Activated CD8-positive, alpha-beta memory T cell treated with anti-CD3 and anti-CD28 coated beads, Interleukin-2, amount 50 U/mL, for 4 hours (primary cell): Measurements from ENCODE around the gene CAPG.

Experiments
- DNase-seq: peaks from one replicate; pipeline ENCODE4 v3.0.0-alpha.2; 2020

Gene CAPG

DNA sequence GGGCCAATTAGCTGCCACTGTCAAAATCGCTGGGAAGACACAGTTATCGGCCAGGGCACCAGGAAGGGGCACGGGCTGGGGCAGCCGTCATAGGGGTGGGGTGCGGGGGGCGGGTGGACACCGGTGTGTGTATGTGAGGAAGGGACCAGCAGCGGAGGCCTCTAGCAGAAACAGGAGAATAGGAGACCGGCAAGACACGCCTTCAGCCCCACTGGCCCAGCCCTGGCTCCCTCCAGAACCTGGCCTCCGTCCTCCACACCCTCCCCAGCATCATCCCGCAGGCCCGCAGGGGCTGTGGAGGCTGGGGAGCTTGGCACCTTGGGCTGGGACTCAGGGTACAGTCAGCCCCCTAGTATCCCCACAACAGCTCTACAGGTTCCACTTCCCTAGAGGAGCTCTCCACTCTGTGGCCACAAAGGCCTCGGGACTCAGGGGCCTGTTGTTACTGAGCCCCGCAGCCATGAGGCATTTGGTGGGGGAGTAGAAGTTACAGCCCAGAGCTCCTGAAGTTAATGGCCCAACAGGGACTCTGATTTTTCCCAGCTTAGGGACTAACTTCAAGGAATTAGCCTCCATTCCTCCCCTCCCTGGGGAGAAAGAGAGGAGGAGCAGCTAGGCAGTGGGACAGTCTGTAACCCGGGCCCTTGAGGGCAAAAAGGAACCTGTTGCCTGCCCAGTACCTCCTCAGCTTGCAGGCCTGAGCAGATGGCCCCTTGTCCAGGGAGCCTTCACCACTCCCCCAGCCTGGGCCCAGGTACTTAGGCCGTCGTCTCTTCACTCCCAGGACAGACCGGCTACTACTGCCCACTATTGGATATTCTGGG lies 28.2 kb upstream of the CAPG start:
- no peak for DNase-seq

DNA sequence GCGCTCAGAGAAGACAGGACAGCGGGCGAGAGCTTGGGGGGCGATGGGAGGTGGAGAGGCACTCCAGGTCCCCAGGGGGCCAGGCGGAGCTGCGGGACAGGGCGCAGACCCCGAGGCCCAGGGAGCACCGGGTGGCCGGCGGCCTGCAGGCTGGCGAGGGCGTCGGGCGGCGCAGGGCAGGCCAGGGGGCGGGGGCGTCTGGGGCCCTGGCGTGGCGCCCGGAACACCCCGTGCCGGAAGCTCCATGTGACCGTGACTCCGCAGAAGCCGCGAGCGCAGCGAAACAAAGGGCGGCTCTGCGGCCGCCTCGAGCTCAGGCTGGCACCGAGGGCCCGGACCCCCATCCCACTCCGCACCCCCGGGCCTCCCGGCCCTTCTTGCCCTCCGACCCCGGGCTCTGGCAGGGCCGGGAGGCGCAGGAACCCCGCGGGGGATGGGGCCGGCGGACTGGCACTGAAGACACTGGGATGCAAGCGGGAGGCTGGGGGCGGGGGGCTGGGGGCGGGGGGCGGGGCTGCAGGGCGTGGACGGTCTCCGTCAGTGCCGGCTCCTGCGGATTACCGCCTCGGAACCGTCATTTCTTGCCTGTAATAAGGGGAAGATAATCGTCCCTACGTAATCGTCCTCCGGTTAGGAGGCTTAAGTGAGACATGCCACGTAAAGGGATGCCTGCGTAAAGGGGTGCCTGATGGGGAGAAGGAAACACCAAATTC lies 27.5 kb upstream of the CAPG start:
- DNase-seq, result peak; percentile 64

DNA sequence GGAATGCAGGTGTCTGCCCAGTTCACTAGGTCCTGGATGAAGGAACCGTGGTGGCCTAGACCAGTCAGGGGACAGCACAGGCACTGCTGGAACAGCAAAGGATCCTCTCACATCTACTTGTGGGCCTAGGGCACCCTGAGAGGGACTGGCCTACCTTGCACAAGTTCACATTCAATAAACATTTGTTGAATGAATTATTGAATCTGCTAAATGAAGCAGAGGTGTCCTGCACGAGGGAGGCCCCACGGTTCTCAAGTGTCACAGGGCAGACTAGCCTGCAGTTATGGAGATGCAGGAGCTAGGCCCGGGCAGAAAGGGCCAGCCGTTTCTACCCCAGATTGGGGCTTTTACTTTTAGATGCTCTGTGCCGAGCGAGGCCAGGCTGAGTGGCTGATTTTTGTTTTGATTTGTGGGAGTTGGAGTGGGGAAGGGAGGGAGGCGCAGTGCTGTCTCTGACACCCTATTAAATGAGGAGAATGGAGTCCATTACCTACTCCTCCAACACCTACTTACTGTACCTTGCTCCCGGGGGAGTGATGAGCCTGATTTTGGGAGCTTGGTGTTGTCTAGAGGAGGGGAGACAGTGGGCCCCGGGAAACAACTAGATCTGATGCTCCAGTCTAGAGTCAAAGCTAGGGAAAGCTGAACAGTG lies 26.8 kb upstream of the CAPG start:
- no peak for DNase-seq

DNA sequence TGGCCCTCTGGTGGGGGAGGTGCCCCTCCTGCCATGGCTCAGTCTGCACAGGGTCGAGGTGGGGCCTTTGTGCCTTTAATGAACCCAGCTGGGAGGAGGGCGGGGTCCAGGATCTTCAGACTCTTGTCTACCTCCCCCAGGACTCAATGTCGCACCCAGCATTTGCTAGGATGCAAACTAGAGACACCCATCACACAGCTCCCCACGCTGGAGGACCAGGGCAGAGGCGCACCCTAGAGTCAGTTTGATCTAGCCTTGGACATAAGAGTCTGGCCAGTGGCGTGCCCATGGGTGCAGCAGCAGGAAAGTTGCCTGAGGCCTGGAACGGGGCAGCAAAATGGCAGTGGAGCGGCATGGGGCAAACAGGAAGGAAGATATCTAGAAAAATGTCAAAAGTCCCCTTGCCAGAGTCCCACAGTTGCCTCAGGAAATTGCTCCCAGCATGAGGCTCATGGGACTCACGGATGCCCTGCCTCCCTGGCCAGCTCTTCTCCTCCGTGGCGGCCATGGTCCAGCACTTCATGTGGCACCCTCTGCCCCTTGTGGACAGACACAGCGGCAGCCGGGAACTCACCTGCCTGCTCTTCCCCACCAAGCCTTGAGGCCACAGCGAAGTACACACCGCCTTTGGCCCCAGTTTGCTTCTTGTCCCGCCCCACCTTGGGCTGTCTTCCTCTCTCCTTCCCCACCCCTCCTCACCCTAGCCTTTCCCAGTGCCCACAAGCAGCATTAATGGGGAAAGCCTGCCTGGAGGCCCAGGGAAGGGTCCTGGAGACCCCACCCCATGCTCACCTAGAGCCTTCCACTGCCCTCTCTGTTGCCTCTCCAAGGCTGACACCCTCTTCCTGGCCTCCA lies 26.0 kb upstream of the CAPG start:
- no peak for DNase-seq

DNA sequence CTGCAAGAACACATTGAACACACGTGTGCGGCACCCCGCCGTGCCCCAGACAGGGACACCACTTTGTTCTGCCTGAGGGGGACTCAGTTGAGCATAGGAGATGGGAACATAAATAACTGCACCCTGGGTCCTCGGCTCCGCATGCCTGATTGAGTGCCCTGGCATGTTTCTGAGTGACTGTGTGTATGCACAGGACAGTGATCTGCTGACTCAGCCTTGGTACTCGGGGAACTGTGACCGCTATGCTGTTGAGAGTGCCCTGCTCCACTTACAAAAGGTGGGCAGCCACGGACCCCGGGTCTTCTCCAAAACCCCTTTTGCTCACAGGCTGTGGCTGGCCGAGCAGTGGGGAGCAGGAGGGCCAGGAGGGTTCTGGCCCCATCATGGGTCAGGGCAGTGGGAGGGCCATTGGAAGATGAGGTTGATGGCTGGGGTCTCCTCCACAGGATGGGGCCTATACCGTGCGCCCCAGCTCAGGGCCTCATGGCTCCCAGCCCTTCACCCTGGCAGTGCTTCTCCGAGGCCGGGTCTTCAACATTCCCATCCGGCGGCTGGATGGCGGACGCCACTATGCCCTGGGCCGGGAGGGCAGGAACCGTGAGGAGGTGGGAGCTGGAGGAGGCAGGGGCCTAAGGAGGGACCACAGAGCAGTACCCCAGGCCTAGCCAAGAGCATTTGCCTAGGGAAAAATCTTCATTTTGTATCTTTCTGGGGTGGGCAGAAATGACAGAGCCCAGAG lies 25.2 kb upstream of the CAPG start:
- DNase-seq, result no peak

DNA sequence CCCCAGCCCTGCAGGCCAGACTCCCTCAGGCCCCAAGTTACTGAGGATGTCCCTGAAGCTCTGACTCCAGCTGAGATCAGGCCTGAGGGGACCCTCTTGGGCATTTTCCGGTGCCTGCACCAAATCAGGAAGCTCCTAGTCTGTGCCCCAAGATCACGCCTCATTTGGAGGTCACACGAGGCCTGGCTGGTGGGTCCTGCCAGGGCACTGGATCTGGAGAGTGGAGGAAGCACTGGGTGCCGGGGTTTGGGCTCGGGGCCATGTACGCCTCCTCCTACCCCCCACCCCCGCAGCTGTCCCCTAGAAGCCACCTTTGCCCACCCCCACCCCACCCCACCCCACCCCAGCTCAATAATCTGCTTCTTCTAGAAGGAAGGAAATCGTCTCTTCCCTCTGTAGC lies 24.5 kb upstream of the CAPG start:
- no peak for DNase-seq

DNA sequence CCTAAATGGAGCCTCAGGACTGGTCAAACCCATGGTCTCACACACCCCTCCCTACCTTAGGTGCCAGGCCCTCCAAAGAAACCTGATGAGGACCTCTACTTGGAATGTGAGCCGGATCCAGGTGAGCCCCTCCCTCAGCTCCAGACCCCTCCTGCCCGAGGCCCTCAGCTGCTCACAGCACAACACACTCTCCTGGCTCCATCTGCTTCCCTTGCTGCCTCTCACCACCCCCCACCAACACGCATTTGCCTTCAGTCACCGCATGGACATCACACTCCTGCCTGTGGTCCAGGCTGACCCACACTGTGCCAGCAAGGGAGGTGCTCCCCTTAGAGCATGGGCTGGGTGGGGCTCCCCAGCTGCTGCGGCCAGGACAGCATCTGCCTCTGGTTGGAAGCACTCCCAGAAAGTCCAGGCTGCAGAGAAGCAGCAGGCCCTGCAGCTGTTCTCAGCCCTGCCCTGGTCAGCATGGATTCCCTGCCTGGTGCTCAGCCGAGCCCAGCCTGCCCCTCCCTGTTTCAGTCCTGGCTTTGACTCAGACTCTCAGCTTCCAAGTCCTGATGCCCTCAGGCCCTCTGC lies 23.4 kb upstream of the CAPG start:
- no peak for DNase-seq

DNA sequence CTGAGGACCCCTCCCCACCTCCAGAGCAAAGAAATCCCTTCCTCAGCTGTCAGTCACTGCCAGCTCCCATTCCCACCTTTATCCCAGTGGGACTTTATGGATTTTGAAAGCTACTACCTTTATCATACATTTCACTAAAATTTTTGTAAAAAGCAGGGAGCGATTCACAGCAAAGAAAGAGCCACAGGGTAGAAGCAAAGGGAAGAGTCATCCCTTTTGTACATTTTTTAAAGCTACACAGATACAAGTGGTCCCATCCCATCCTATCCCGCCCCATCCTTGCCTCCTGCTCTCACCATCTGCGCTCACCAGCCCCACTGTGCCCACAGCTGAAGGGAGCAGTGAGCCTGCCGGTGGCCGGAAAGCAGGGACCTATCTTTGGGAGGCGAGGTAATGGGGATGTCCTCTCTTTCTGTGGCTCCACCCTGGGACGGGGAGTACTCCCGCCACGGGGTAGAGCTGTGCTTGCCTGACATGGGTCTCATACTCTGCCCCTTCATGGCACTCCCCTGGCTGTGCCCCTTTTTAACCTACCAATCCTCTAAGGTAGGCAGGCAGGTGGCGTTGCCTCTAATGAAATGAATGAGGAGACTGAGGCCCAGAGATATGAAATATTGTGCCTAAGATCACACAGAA lies 21.5 kb upstream of the CAPG start:
- DNase-seq, result no peak

DNA sequence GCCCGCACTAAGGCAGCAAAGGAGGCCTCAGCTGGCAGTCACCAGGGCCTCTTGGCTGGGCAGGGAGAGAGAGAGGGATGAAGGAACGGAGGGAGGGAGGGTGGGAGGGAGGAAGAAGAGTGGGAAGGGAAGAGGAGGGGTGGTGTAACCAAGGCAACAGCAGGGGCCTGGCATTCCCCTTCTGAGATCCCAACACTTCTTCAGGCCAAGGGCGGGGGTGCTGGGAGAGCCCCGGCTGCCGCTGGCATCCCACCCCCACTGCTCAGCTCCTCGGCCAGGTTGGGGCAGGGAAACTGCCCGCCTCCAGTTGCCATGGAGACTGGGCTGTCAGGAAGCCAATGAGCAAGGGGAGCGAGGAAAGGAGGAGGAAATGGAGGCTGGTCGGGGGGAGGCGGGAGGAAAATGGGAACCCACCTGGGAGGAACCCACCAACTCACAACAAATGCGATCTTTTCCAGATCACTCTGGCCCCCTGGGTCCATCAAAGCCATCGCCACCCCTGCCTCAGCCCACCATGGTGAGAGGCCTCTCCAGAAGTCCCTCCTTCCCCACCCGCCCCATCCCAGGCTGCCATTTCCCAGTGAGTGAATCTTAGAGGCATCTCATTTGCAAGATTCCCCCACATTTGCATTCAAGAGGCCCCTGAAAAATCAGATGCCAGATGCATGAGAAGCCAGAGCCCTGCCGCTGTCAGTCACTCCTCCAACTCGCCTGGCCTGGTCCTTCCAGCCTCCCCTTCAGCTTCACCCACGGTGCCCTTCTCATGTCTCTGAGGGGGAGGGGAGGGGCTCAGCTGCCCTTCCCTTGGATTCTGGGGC lies 20.8 kb upstream of the CAPG start:
- no peak for DNase-seq

DNA sequence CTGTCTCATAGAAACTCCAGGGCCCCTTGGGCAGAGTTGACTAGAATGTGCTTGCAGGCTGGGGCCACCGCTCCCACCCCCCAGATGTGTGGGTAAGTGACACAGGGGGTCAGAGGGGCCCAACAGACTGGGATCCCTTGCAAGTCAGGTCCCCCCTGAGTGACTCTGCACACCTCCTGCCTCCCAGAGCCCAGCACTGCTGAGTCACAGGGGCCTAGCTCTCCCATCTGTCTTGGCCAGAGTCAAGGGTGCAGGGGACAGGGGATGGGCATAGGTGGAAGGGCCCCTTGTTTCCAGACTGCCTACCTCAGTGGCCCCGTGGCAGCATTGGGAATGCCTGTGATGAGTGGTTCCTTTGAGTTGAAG lies 19.7 kb upstream of the CAPG start:
- DNase-seq, result no peak

DNA sequence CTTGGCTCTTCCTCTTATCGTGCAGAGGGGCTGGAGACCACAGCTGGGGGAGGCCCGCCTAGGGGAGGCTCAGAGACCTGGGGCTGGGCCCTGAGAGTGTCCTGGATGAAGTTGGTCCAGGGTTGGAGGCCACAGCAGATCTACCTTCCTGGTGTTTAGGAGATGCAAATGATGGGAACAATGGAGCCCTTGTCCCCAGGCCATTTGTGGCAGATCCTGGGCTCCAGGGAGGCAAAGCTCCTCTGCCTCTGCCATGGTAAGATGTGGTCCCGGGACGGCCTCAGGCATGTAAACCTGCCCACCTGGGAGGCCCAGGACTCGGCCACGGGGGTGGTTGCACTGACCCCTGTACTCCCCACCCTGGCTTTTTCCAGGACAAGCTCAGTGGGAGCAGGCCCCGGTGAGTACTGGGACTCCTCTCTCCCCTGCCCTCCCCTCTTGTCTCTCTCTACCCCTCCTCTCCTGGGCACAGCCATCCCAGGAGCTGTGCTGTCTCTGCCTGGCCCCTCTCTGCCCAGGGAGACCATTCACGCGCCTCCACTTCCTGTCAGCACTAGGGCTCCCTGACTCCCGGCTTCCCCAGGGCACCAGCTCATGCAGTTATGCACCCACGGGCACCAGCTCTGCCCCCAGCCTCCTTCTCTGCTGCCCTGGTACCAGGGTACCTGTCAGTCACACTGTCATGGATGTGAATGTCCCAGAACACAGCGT lies 19.2 kb upstream of the CAPG start:
- DNase-seq, result no peak

DNA sequence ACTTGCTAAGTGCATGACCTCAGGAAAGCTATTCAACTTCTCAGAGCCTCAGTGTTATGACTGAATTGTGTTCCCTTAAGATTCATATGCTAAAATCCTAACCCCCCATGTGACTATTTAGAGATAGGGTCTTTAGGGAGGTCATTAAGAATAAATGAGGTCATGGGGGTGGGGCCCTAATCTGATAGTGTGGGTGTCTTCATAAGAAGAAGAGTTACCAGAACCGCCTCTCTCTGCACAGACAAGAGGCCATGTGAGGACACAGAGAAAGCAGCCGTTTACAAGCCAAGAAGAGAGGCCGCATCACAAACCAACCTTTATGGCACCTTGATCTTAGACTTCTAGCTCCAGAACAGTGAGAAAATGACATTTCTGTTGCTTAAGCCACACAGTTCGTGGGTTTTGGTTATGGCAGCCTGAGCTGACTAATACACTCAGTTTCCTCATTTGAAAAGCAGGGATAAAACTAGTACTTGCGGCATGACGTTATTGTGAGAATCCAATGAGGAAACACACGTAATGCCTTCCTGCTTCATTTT lies 18.2 kb upstream of the CAPG start:
- no peak for DNase-seq

DNA sequence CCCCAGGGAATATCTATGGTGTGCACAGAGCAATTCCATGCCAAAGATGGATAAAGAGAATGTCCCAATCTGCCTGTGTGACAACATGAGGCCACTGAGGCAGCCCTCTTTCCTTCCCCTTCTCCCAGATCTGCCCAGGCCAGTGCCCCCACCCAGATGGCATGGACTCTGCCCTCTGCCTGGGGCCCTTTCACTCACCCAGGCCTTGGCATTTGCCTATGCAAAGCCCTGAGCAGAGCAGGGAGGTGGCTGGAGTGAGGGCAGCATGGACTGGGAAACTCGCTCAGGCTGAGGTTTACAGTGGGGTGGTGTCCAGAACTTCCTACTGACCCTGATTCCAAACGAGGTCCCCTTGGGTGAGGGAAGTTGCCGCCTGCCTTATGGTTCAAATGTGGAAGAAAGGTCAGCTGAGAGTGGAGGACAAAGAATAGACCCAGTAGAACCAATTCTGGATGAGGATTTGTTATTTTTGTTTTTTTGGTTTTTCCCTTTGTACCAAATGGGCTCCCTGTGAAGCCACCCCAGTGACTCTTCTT lies 17.2 kb upstream of the CAPG start:
- DNase-seq, result no peak

DNA sequence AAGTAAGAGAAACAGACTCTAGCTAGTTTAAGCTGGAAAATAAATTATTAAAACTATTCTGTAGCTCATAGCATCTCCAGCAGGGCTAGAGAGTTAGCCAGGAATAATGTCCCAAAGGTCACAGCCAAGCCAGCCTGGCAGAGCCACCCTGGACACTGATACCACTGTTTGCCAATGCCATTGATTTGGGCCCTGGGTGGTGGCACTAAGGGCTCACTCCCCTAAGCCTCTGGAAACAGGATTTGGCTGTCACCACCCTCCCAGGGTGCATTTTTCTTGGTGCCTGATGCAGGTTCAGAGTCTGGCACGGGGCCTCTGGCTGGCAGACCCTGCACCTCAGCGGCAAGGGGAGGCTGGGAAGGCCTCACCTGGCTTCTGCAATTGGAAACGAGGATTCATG lies 15.4 kb upstream of the CAPG start:
- no peak for DNase-seq

DNA sequence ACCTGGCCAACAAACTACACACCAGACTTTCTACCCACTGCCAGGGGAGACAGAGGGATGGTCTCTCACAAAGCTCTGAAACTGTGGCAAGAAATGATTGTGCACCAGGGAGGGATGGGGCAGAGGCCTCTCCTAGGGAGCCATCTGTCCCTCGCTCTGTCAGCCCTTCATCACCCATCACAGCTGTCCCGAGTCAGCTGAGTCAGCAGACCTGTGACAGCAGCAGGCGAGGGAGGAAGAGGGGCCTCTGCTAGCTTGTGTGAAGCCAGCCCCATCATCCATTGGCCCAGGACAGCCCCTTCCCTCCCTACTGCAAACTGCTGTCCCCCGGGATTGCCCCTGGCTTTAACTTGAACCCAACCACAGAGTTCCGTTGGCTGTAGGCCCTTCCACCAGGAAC lies 13.4 kb upstream of the CAPG start:
- DNase-seq, result no peak

DNA sequence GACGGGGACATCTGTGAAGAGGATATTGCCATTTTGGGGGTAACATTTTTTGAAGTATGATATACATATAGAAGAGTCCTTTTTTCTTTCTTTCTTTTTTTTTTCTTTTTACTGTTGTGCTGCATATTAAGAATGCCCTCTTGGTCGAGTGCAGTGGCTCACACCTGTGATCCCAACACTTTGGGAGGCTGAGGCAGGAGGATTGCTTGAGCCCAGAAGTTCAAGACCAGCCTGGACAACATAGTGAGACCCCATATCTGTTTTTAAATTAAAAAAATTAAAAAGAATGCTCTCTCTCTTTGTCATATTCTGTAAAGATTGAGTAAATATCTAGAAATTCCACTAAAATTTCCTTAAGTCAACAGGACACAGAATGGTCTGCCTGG lies 11.9 kb upstream of the CAPG start:
- no peak for DNase-seq

DNA sequence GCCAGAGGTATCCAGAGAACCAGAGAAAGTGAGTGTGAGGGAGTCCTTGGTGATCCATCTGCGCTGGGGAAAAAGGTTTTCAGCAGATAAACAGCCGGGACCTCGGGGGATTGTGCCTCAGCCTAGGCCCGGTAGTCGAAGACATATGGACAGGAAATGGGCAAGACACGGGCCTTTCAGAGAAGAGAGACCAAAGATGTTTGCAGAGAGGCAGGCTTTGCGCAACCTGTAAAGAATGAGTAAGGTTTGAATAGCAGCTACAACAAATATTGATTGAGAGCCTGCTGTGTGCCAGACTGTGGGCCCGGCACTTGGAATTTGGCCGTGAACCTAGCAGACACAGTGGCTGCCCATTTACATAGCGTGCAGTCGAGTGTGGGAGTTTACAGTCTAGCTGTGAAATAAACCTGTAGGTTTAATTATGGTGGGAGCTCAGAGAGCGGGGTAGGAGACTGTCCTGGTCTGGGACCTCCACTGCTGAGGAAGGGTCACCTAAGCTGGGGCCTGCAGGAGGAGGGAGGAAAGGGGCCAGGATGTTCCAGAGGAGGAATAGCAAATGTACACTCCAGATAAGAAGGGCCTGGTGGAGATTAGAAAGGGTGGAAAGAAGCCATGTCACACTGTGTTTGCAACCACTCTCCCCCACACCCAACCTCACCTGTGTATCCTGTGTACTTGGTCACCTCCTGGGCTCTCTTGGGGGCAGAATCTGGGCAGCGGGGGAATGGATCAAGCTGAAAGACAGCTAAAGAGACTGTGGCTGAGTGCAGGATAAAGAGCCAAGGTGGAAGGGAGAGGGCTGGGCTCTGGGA lies 11.3 kb upstream of the CAPG start:
- no peak for DNase-seq

DNA sequence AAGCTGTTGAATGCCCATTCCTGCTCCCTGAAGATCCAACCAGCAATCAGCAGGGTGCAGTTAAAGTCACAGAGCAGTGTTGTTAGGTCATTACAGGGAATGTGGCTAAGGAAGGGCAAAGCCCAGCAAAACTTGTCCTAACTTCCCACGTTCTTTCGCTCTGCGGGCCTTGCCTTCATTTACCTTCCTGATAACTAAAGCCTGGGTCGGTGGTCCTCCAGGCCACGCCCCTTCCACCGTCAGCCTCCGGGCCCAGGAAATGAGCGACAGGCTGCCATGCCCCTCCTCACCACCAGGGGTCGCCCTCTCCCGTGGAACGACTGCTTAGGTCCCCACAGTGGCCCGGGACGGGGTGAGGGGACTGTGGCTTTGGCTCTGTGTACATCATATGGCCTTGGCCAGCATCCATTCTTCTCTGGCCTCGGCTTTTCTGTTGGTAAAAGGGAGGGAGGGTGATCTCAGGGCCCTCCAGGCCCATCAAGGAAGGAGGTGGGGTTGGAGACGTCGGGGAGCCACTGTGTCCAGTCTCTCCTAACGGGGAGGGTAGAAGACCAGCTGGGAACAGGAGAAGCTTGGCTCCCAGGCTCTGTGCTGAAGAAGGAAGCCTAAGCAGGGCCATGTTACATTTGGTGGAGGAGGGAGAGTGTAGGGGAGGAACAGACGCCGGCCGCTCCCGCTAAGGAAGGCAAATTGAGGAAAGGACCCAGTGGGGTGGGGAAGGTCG lies 10.5 kb upstream of the CAPG start:
- DNase-seq, result peak; percentile 89
